Measurements from ENCODE around the gene BPIFB3.

GRCh38 chr20:33071198-33071597, 17.5 kb downstream of the BPIFB3 start:
- TF ChIP-seq CTCF (conservative IDR thresholded peaks at IDR 0.05) (no peak), ZFX (IDR thresholded peaks at IDR 0.05) (no peak)
